Glutamatergic neuron (in vitro differentiated cells): Measurements from ENCODE around the gene LHX3. TPM values are rescaled to one million over a fixed set of nuclear protein-coding genes. Genes with fewer than 3 reads are reported as not detected.

Experiments used
- DNase-seq: peaks from one replicate; pipeline ENCODE4 v3.0.0; 2022
- H3K27ac Mint-ChIP-seq: one replicate; pipeline ENCODE4 v1.8.0; 2020; ENCODE audit warnings: mild to moderate bottlenecking, mixed read lengths, inconsistent platforms; ENCODE audit not compliant: unreplicated experiment
- H3K27me3 Mint-ChIP-seq: one replicate; pipeline ENCODE4 v1.8.0; 2020; ENCODE audit warnings: mild to moderate bottlenecking, moderate library complexity, mixed read lengths, inconsistent platforms; ENCODE audit not compliant: unreplicated experiment
- H3K36me3 Mint-ChIP-seq: one replicate; pipeline ENCODE4 v1.8.0; 2020; ENCODE audit warnings: mild to moderate bottlenecking, mixed read lengths, inconsistent platforms; ENCODE audit not compliant: unreplicated experiment
- H3K4me1 Mint-ChIP-seq: one replicate; pipeline ENCODE4 v1.8.0; 2020; ENCODE audit warnings: mild to moderate bottlenecking, low read depth, mixed read lengths, inconsistent platforms; ENCODE audit not compliant: unreplicated experiment
- H3K4me3 Mint-ChIP-seq: one replicate; pipeline ENCODE4 v1.8.0; 2020; ENCODE audit warnings: mild to moderate bottlenecking, mixed read lengths, inconsistent platforms; ENCODE audit not compliant: unreplicated experiment
- H3K9me3 Mint-ChIP-seq: one replicate; pipeline ENCODE4 v1.8.0; 2020; ENCODE audit warnings: mild to moderate bottlenecking, moderate library complexity, mixed read lengths, inconsistent platforms; ENCODE audit not compliant: unreplicated experiment
- CTCF ChIP-seq: fragments of 200-600 bp; sonication (generic); IDR thresholded peaks from one replicate; pipeline ENCODE4 v1.5.0; 2021; ENCODE audit not compliant: partially characterized antibody, unreplicated experiment
- total RNA-seq: library from RNA; stranded (reverse); fragmentation: NEBNext Ultra II Directional; extraction: Animal tissue kit (Norgen Biotek cat#: 25700); gene quantifications from one replicate; pipeline ENCODE4 v1.2.1, GENCODE V29; 2021; ENCODE audit not compliant: unreplicated experiment

The LHX3 gene
- total RNA-seq, 1 donor from 2014 or later, result 0.81 TPM

- Mint-ChIP-seq H3K4me1 (peaks cover 5% of the 10 kb centered on the region), H3K36me3 (peaks cover 12% of the 10 kb centered on the region), H3K4me3 (no peak overlapping the region), H3K9me3 (peaks cover 2% of the 10 kb centered on the region), H3K27ac (no peak overlapping the region), H3K27me3 (no peaks in the 10 kb centered on the region)
- TF ChIP-seq CTCF, result no peak
- DNase-seq, result no peak
These were observed 13.3 kb upstream of the LHX3 start for GRCh38 chr9:136218271-136218670.

GRCh38 chr9:136216541-136217244 lies 11.8 kb upstream of the LHX3 start:
- Mint-ChIP-seq H3K27me3 (peaks cover 2% of the 10 kb centered on the region), H3K36me3 (peaks cover 15% of the 10 kb centered on the region), H3K4me1 (peaks cover 6% of the 10 kb centered on the region), H3K4me3 (no peak overlapping the region), H3K9me3 (no peaks in the 10 kb centered on the region), H3K27ac (no peak overlapping the region)
- TF ChIP-seq CTCF, result no peak
- no peak for DNase-seq

GRCh38 chr9:136213733-136214132 lies 8.8 kb upstream of the LHX3 start:
- H3K27me3 Mint-ChIP-seq, result peaks cover 2% of the 10 kb centered on the region
- no peaks in the 10 kb centered on the region for H3K9me3 Mint-ChIP-seq
- no peak overlapping the region for H3K27ac Mint-ChIP-seq
- no peak for DNase-seq
- peaks cover 15% of the 10 kb centered on the region for H3K36me3 Mint-ChIP-seq
- H3K4me3 Mint-ChIP-seq, result no peak overlapping the region
- peaks cover 6% of the 10 kb centered on the region for H3K4me1 Mint-ChIP-seq
- TF ChIP-seq CTCF, result no peak

GRCh38 chr9:136212345-136212950 lies 7.5 kb upstream of the LHX3 start:
- peaks cover 15% of the 10 kb centered on the region for H3K36me3 Mint-ChIP-seq

More at GRCh38 chr9:136212345-136212950, 7.5 kb upstream of the LHX3 start:
- Mint-ChIP-seq H3K4me3 (no peak overlapping the region), H3K9me3 (no peaks in the 10 kb centered on the region), H3K4me1 (peaks cover 9% of the 10 kb centered on the region), H3K27me3 (peaks cover 2% of the 10 kb centered on the region), H3K27ac (no peak overlapping the region)
- DNase-seq, result no peak
- TF ChIP-seq CTCF, result no peak
